A549 (cell line): ENCODE results near the gene ATP2A2.

Experiments
- CBX2 ChIP-seq: fragments of 200-600 bp; sonication (generic); IDR thresholded peaks from 2 replicates; pipeline ENCODE4 v1.6.1; 2016; ENCODE audit warnings: low read depth, mild to moderate bottlenecking, borderline replicate concordance
- CEBPB ChIP-seq, 2 experiments: fragments of >200 bp in 1 of 2; sonication (Bioruptor Twin) in 1 of 2; formaldehyde crosslinking in 1 of 2; IDR thresholded peaks; 2 replicates each; pipeline ENCODE4 v1.6.1; 2012 to 2016
- CHD2 ChIP-seq: fragments of 150-350 bp; IDR thresholded peaks from 2 replicates; pipeline ENCODE4 v1.6.1; 2014; ENCODE audit warnings: low read length; ENCODE audit not compliant: partially characterized antibody
- CTCF ChIP-seq: fragments of >200 bp; sonication (Bioruptor Twin); formaldehyde crosslinking; IDR thresholded peaks from 3 replicates; pipeline ENCODE4 v1.5.1; 2016
- EP300 ChIP-seq, 2 experiments: fragments of >200 bp; sonication (Bioruptor Twin); formaldehyde crosslinking; IDR thresholded peaks; 2 replicates in 1 of 2; 3 replicates in 1 of 2; pipeline ENCODE4 v1.6.1; 2016 to 2017
- ESRRA ChIP-seq: fragments of 150-350 bp; IDR thresholded peaks from 2 replicates; pipeline ENCODE4 v1.6.1; 2014; ENCODE audit warnings: mild to moderate bottlenecking, low read length, borderline replicate concordance
- HES2 ChIP-seq: fragments of >200 bp; sonication (Bioruptor Twin); formaldehyde crosslinking; IDR thresholded peaks from 2 replicates; pipeline ENCODE4 v1.6.1; 2016
- HOXA7 ChIP-seq: fragments of 250-450 bp; sonication (Bioruptor Pico); IDR thresholded peaks from 2 replicates; pipeline ENCODE4 v1.5.0; 2020; ENCODE audit warnings: mild to moderate bottlenecking, moderate library complexity
- MAFK ChIP-seq: fragments of 450-650 bp; IDR thresholded peaks from 2 replicates; pipeline ENCODE4 v1.6.1; 2014; ENCODE audit not compliant: partially characterized antibody
- NPAS2 ChIP-seq: fragments of 250-450 bp; sonication (Bioruptor Pico); IDR thresholded peaks from 2 replicates; pipeline ENCODE4 v1.8.0; 2022; ENCODE audit warnings: mild to moderate bottlenecking, moderate library complexity, borderline replicate concordance
- PBX3 ChIP-seq: IDR thresholded peaks from 2 replicates; pipeline ENCODE4 v1.6.1; 2012
- RAD21 ChIP-seq, 2 experiments: fragments of >200 bp in 1 of 2; sonication (Bioruptor Twin) in 1 of 2; formaldehyde crosslinking in 1 of 2; IDR thresholded peaks in 1 of 2; conservative IDR thresholded peaks in 1 of 2; 2 replicates in 1 of 2; 3 replicates in 1 of 2; pipeline ENCODE4 v1.6.1; 2012 to 2018; ENCODE audit warnings: inconsistent platforms in 1 of 2
- RNF2 ChIP-seq: fragments of 200-600 bp; sonication (generic); IDR thresholded peaks from 2 replicates; pipeline ENCODE4 v1.6.1; 2016; ENCODE audit warnings: low read depth, mild to moderate bottlenecking, antibody characterized with exemption, moderate library complexity, borderline replicate concordance

- TF ChIP-seq CTCF (no peak), CBX2 (no peak), RAD21 (conservative IDR thresholded peaks at IDR 0.05 in 1 of 2, IDR thresholded peaks at IDR 0.05 in 1 of 2) (no peak), RNF2 (no peak), NPAS2 (CRISPR knock-in tag) (no peak), MAFK (no peak), EP300 (IDR thresholded peaks at IDR 0.05) (no peak), CEBPB (IDR thresholded peaks at IDR 0.05) (no peak), HES2 (no peak), ESRRA (no peak), HOXA7 (CRISPR knock-in tag) (no peak), CHD2 (no peak), PBX3 (no peak)
Measured at GRCh38 chr12:110235383-110235782, 45.7 kb upstream of the ATP2A2 start.
